ENCODE measurements around the gene KCNS1. TPM values are rescaled to one million over a fixed set of nuclear protein-coding genes. Genes with fewer than 3 reads are reported as not detected.

The KCNS1 gene
- total RNA-seq, 4 donors from 2014 or later = 1.0 to 5.5 (median 2.3) TPM

- Histone ChIP-seq H3K9me3 (no peaks in the 10 kb centered on the region), H3K4me1 (peaks cover 17% of the 10 kb centered on the region), H3K27ac (no peak overlapping the region), H3K27me3 (no peaks in the 10 kb centered on the region), H3K4me3 (no peak overlapping the region), H3K36me3 (no peaks in the 10 kb centered on the region)
- DNase-seq (ENCODE audit: low spot score in 2 of 2) = no peak
- TF ChIP-seq CTCF (IDR thresholded peaks at IDR 0.05) (peak; percentile 56 to 82), EP300 (IDR thresholded peaks at IDR 0.05) (no peak), POLR2A (IDR thresholded peaks at IDR 0.05) (no peak), POLR2AphosphoS5 (IDR thresholded peaks at IDR 0.05) (no peak)
- 20% methylated on average over 5 of the region's 5 CpGs for WGBS
Measured at GRCh38 chr20:45044084-45044573, 56.8 kb downstream of the KCNS1 start.

GRCh38 chr20:45042978-45043377, 57.9 kb downstream of the KCNS1 start:
- no peaks in the 10 kb centered on the region for H3K36me3 ChIP-seq
- WGBS = 89% methylated on average over 1 of the region's 1 CpG
- no peaks in the 10 kb centered on the region for H3K27me3 ChIP-seq
- no peak for DNase-seq (ENCODE audit: low spot score in 2 of 2)
- no peaks in the 10 kb centered on the region for H3K9me3 ChIP-seq
- H3K4me3 ChIP-seq = no peak overlapping the region
- no peak overlapping the region for H3K27ac ChIP-seq
- H3K4me1 ChIP-seq = peaks cover 17% of the 10 kb centered on the region
- TF ChIP-seq POLR2AphosphoS5 (IDR thresholded peaks at IDR 0.05) (no peak), CTCF (IDR thresholded peaks at IDR 0.05) (no peak), EP300 (IDR thresholded peaks at IDR 0.05) (no peak), POLR2A (IDR thresholded peaks at IDR 0.05) (no peak)

Other genes with a start within 250 kb of the KCNS1 start
- 100 to 1,000 TPM in 3 of 4 donors, 10 to 100 TPM in 1; 79.7 to 135 (median 129) TPM for gene YWHAB, start 215.4 kb downstream of the KCNS1 start, total RNA-seq
- gene PABPC1L, start 191.1 kb downstream of the KCNS1 start, total RNA-seq = 10 to 100 TPM; 11.7 to 61.1 (median 19.4) TPM
- 10 to 100 TPM; 14.4 to 17.3 (median 15.6) TPM for gene TOMM34, start 140.7 kb downstream of the KCNS1 start, total RNA-seq
- 10 to 100 TPM; 25.4 to 63.9 (median 33.5) TPM for gene STK4, start 134.6 kb downstream of the KCNS1 start, total RNA-seq
- 100 to 1,000 TPM; 284 to 409 (median 356) TPM for gene WFDC5, start 14.0 kb upstream of the KCNS1 start, total RNA-seq
- 1 to 10 TPM in 2 of 4 donors, under 1 TPM in 1, not detected in 1; 0.98 to 7.6 (median 2.3) TPM for gene WFDC12, start 23.3 kb upstream of the KCNS1 start, total RNA-seq
- 10 to 100 TPM in 2 of 4 donors, 1 to 10 TPM in 2; 2.6 to 98.2 (median 8.0) TPM for gene PI3, start 73.8 kb upstream of the KCNS1 start, total RNA-seq
- gene SEMG1, start 105.9 kb upstream of the KCNS1 start, total RNA-seq = not detected
- gene SEMG2, start 120.2 kb upstream of the KCNS1 start, total RNA-seq = under 1 TPM in 1 of 4 donors, not detected in 3; 0.25 TPM
- gene SLPI, start 153.4 kb upstream of the KCNS1 start, total RNA-seq = 100 to 1,000 TPM in 3 of 4 donors, 10 to 100 TPM in 1; 97.4 to 632 (median 292) TPM
- not detected for gene RBPJL, start 205.7 kb upstream of the KCNS1 start, total RNA-seq
- 1 to 10 TPM in 1 of 4 donors, under 1 TPM in 2, not detected in 1; 0.25 to 1.5 (median 0.94) TPM for gene MATN4, start 207.2 kb upstream of the KCNS1 start, total RNA-seq
- gene SDC4, start 247.3 kb upstream of the KCNS1 start, total RNA-seq = 100 to 1,000 TPM; 156 to 255 (median 216) TPM

Measured in suprapubic skin (tissue), 4 donors.